Ishikawa (cell line): ENCODE measurements around the gene DCDC2.

Source experiments
- CEBPB ChIP-seq: IDR thresholded peaks from 2 replicates; pipeline ENCODE4 v1.6.1; 2012
- CREB1 ChIP-seq: IDR thresholded peaks from 2 replicates; pipeline ENCODE4 v1.6.1; 2012; ENCODE audit warnings: low read depth
- EGR1 ChIP-seq: IDR thresholded peaks from 2 replicates; pipeline ENCODE4 v1.6.1; 2012
- EP300 ChIP-seq: IDR thresholded peaks from 2 replicates; pipeline ENCODE4 v1.6.1; 2012; ENCODE audit warnings: borderline replicate concordance
- FOXM1 ChIP-seq: IDR thresholded peaks from 2 replicates; pipeline ENCODE4 v1.6.1; 2012; ENCODE audit warnings: low read depth, borderline replicate concordance
- MAX ChIP-seq: IDR thresholded peaks from 2 replicates; pipeline ENCODE4 v1.6.1; 2012
- NFIC ChIP-seq: IDR thresholded peaks from 2 replicates; pipeline ENCODE4 v1.6.1; 2012
- RAD21 ChIP-seq: IDR thresholded peaks from 2 replicates; pipeline ENCODE4 v1.6.1; 2012; ENCODE audit warnings: low read depth
- REST ChIP-seq: IDR thresholded peaks from 2 replicates; pipeline ENCODE4 v1.6.1; 2012; ENCODE audit warnings: low read depth, mild to moderate bottlenecking
- TAF1 ChIP-seq: IDR thresholded peaks from 2 replicates; pipeline ENCODE4 v1.6.1; 2012; ENCODE audit warnings: low read depth, mild to moderate bottlenecking
- TCF12 ChIP-seq: IDR thresholded peaks from 2 replicates; pipeline ENCODE4 v1.6.1; 2012; ENCODE audit warnings: low read depth
- TEAD4 ChIP-seq: IDR thresholded peaks from 2 replicates; pipeline ENCODE4 v1.6.1; 2012
- USF1 ChIP-seq: IDR thresholded peaks from 2 replicates; pipeline ENCODE4 v1.6.1; 2012
- YY1 ChIP-seq: IDR thresholded peaks from 2 replicates; pipeline ENCODE4 v1.6.1; 2012; ENCODE audit warnings: low read depth
- ZBTB7A ChIP-seq: IDR thresholded peaks from 2 replicates; pipeline ENCODE4 v1.6.1; 2012; ENCODE audit warnings: low read depth

Gene DCDC2

GRCh38 chr6:24187965-24188577, 169.8 kb downstream of the DCDC2 start:
- no peak for TF ChIP-seq REST
- no peak for TF ChIP-seq EGR1
- TF ChIP-seq TAF1, result no peak
- TF ChIP-seq NFIC, result no peak
- TF ChIP-seq TEAD4, result no peak
- no peak for TF ChIP-seq YY1
- no peak for TF ChIP-seq ZBTB7A
- no peak for TF ChIP-seq CREB1
- TF ChIP-seq FOXM1, result no peak
- TF ChIP-seq RAD21, result no peak
- TF ChIP-seq TCF12, result no peak
- TF ChIP-seq USF1, result no peak

- TF ChIP-seq USF1 (no peak), REST (no peak), RAD21 (no peak), NFIC (no peak), EP300 (no peak), TCF12 (no peak), ZBTB7A (no peak), EGR1 (no peak), FOXM1 (no peak), CEBPB (no peak), YY1 (no peak), CREB1 (no peak), MAX (no peak), TAF1 (no peak), TEAD4 (no peak)
Observed at GRCh38 chr6:24186349-24186748, 171.5 kb downstream of the DCDC2 start.

- TF ChIP-seq YY1, result no peak
- no peak for TF ChIP-seq EGR1
- TF ChIP-seq NFIC, result no peak
- no peak for TF ChIP-seq USF1
- no peak for TF ChIP-seq TCF12
- TF ChIP-seq TEAD4, result no peak
- TF ChIP-seq REST, result no peak
- no peak for TF ChIP-seq CEBPB
- no peak for TF ChIP-seq MAX
- no peak for TF ChIP-seq EP300
- no peak for TF ChIP-seq RAD21
- TF ChIP-seq TAF1, result no peak
- TF ChIP-seq CREB1, result no peak
- TF ChIP-seq FOXM1, result no peak
- no peak for TF ChIP-seq ZBTB7A
Observed at GRCh38 chr6:24183584-24183983, 174.3 kb downstream of the DCDC2 start.

- TF ChIP-seq MAX, result no peak
- TF ChIP-seq FOXM1, result no peak
- no peak for TF ChIP-seq REST
- TF ChIP-seq CEBPB, result no peak
- no peak for TF ChIP-seq CREB1
- no peak for TF ChIP-seq YY1
- no peak for TF ChIP-seq NFIC
Observed at GRCh38 chr6:24157886-24158285, 200.0 kb downstream of the DCDC2 start.
